Measurements from ENCODE around the gene CDC5L. TPM values are rescaled to one million over a fixed set of nuclear protein-coding genes. Genes with fewer than 3 reads are reported as not detected.

The CDC5L gene
- polyA plus RNA-seq, 3 donors, result 35.3 to 47.1 (median 39.3) TPM

DNA sequence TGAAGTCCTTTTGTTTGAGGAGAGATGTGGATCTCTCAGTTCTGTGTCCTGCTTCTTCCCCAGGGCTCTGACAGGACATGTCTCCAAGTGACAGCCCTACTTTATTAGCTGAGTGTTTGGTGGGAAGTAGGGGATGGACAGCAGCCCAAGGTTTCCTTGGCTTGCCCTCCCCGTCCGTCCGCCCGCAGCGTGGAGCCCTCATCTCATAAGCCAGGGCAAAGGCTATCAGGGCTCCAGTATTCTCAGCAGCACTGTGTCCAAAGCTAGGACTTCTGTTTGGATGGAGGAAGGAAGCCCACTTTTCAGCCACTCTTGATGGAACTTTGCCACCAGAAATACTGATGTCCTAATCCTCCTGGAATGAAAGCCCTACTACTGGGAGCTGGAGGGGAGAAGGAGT is 13.6 kb downstream of the CDC5L start:
- no peak for DNase-seq (ENCODE audit: extremely low read depth in 1 of 11, low read depth in 9 of 11, low spot score in 4 of 11)

DNA sequence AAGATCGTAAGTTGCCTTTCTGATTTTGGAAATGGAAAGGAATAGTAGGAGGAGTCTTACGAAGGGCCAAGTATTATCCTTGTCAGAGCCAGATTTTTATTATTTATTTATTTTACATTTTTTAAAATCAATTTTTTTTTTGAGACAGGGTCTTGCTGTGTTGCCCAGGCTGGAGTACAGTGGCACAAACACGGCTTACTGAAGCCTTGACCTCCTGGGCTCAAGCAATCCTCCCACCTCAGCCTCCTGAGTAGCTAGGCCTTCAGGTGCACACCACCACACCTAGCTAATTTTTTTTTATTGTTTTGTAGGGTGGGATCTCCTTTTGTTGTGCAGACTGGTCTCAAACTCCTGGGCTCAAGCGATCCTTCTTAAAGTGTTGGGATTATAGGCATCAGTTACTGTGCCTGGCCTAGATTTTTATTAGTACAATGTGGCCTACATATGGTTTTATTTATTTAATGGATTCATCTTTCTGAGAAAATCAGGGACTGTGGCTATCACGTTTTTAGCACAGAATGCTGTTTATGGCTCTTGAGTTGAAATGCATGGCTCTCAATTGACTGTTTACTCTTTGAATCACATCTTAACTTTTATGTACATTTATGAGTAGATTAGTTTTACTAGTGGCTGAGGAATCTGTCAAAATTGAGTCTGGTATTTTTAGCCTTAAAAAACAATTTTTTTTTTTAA is 16.7 kb downstream of the CDC5L start:
- no peak for DNase-seq (ENCODE audit: extremely low read depth in 1 of 11, low read depth in 9 of 11, low spot score in 4 of 11)

DNA sequence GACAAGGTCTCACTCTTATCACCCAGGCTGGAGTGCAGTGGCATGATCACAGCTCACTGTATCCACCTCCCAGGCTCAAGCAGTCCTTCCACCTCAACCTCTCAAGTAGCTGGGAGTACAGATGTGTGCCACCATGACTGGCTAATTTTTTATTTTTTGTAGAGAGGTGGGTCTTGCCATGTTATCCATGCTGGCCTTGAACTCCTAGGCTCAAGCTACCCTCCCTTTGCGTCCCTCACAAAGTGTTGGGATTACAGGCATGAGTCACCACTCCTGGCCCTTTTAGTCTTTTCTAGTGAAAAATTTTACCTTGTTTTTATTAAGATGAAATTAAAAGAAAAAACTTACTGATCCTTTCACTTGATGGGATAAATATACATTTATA is 17.2 kb downstream of the CDC5L start:
- DNase-seq (ENCODE audit: extremely low read depth in 1 of 11, low read depth in 9 of 11, low spot score in 4 of 11), result no peak

DNA sequence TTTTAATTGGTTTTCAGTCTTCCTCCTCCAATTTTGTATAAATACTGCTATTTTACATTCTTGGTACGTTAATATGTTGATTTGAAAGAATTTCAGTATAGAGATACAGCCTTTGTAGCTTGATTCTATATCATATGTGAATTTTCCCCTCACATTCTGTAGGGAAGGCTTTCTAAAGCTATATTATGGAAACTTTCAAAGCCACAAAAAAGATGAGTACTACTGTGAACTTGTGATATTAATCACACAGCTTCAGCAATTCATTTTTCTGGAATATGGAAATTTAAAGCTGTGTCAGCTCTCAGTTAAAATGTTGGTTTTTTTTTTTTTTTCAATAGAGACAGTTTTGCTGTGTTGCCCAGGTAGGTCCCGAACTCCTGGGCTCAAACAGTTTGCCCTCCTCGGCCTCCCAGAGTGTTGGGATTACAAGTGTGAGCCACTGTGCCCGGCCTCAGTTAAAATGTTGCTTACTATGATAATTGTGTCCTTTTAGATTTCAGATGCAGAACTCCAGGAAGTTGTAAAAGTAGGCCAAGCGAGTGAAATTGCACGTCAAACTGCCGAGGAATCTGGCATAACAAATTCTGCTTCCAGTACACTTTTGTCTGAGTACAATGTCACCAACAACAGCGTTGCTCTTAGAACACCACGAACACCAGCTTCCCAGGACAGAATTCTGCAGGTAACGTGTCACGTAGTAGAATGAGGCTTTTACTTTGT is 20.6 kb downstream of the CDC5L start:
- no peak for DNase-seq (ENCODE audit: extremely low read depth in 1 of 11, low read depth in 9 of 11, low spot score in 4 of 11)

DNA sequence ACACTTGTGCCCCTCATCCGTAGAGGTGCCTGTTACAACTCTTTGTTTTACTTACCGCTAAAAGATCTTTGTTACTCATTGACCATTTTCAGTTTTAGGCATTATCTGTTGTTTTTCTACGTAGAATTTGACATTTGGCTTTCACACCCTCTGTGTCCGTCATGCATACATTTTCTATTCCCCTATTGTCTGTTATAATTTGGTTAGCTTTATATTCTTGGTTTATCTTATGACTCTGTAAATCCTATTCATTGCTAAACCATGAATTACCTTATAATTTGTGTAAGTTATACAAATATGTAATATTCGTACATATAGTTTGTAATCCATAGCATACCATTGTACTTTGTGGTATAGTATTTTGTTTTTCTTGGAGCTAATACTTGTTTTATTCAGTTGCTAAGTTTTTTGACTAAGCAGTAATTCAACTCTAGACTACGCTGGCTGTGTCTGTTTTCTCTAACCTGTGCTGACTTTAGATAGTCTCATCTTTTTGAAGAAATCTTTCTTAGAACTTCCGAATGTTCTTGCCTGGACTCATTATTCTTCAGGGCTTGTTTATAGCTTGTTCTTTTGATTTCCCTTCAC is 21.8 kb downstream of the CDC5L start:
- DNase-seq (ENCODE audit: extremely low read depth in 1 of 11, low read depth in 9 of 11, low spot score in 4 of 11), result no peak

DNA sequence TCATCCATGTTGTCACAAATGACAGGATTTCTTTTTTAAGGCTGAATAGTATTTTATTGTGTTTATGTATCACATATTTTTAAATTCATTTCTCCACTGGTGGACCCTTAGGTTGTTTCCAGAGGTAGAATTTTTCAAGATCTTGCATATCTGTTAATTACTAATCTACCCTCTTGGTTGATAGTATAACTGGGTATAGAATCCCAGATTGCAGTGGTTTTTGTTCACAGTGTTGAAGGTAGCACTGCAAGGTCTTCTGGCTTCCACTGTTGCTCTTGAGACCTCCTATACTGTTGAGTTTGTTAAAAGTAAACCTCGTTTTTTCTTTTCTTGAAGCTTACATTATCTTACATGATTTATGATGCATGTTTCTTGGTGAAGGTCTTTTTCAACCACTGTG is 22.9 kb downstream of the CDC5L start:
- no peak for DNase-seq (ENCODE audit: extremely low read depth in 1 of 11, low read depth in 9 of 11, low spot score in 4 of 11)

DNA sequence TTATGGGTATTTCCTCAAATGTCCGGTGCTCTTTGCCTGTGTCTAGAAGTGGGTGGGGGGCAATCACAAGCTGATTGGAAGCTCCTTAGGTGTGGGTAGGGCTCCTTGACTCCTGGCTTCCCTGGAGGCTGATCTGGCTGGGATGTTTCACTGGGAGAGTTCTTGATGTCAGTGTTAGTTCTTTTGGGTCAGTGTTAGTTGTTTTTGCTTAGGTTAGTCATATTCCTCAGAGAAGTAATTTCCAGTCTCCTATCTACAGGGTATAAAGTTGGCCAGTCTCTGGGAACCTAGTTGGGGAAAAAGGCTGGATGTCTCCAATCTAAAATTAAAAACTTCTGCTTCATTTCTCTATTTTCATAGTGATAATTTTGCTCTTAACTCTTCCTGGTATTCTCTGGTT is 23.6 kb downstream of the CDC5L start:
- DNase-seq (ENCODE audit: extremely low read depth in 1 of 11, low read depth in 9 of 11, low spot score in 4 of 11), result no peak

DNA sequence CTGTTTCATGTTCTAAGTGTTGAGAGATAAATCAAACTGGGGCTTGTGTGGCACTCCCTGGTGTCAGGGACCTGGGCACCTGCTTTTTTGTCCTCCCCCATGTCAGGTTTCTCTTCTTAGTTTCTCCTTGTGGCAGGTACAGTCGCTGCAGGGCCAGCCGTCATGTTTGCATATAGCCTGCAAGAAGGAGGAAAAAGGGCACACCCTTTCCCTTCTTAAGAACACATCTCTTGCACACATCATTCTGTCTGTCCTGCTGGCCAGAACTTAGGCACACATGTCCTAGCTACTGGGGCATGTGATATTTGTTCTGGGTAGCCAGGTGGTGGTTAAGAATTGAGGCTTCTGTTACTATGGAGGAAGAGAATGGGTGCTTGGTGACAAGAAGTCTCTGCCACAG is 27.9 kb downstream of the CDC5L start:
- DNase-seq (ENCODE audit: extremely low read depth in 1 of 11, low read depth in 9 of 11, low spot score in 4 of 11), result no peak

DNA sequence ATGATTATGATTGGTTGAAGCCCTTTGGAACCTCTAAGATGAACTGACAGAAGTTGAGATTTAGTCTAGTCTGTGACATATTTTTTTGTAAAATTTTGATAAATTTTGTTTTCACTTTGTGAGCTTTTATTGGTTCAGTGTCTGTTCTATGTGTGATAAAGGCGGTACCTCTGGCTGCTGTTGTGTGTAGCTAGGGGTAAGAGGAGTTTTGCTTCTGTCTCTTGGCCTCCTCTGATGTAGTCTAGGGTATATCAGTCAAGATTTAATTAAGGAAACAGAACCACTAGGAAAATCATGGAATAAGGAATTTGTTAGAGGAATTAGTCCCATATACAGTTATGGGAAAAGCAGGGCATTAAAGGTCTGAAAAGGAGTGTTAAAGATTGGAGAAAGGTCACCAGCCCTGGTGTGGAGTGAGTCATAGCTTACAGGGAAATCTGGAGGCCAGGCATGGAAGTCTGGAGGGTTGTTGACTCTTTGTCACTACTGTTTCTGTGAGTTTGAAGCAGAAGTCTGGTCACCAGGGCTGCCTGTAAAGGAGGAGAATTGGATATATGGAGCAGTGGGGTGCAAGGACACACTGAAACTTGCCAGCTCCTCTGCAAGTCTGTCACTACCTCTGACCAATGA is 28.5 kb downstream of the CDC5L start:
- no peak for DNase-seq (ENCODE audit: extremely low read depth in 1 of 11, low read depth in 9 of 11, low spot score in 4 of 11)

DNA sequence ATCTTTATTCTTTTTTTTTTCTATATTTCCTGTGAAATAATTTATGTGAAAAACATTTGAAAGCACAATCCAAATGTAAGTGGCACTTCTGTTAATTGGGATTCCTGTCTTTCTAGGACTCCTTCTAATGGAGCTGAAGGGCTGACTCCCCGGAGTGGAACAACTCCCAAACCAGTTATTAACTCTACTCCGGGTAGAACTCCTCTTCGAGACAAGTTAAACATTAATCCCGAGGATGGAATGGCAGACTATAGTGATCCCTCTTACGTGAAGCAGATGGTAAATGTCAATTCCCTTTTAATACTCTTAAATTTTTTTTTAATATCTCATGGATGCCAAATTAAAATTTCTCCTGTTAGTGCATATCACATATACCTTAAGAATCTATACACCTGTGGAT is 35.0 kb downstream of the CDC5L start:
- DNase-seq (ENCODE audit: extremely low read depth in 1 of 11, low read depth in 9 of 11, low spot score in 4 of 11), result peak in 4 of 11 donors; percentile 14 to 43 (median 24)

DNA sequence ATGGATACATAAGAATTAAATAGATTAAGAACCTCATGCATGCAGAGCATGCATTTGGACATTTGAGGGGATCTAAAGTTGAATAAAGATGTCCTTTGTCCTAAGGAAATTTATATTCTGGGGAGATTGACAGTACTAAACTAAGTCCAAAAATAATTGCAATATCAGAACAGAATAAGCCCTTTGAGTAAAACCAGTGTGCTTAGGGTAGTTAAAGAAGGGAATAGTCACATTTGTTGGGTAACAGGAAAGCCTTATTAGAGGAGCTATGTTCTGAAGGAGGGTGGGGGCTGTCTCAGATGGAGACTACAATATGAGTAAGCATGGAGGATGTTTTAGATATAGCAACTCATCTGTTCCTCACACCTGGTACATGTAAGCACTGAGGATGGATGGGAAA is 35.8 kb downstream of the CDC5L start:
- DNase-seq (ENCODE audit: extremely low read depth in 1 of 11, low read depth in 9 of 11, low spot score in 4 of 11), result no peak

DNA sequence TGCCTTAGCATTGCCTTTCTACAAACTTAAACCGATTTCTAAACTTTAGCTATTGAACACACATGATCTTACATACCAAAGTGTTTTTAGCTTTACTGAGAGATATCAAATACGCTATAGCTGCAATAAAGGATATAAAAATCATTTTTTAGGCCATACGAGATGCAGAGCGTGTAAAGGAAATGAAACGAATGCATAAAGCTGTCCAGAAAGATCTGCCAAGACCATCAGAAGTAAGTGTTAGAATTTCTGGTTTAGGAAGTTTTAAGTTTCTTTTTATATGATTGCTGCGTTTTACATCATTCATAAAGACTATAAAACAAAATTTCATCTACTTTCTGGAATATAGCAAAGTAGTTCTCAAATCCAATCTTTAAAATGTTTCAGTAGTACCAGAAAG is 38.4 kb downstream of the CDC5L start:
- DNase-seq (ENCODE audit: extremely low read depth in 1 of 11, low read depth in 9 of 11, low spot score in 4 of 11), result no peak

DNA sequence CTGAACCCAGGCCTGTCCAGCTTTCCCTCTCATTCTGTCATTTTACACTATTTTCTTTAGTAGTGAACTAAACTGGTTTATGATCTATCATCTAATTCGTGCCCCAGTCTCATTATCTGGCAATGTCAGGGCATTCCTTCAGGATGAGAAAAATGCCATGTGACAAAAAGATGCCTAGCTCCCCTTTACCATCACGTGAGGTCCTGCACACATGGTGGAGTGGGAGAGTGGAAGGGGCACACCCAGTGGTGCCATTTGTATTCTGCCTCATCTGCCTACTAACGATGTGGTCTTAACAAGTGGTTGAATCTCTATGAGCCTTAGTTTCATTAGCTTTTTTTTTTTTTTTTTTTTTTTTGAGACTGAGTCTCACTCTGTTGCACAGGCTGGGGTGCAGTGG is 41.2 kb downstream of the CDC5L start:
- DNase-seq (ENCODE audit: extremely low read depth in 1 of 11, low read depth in 9 of 11, low spot score in 4 of 11), result no peak

DNA sequence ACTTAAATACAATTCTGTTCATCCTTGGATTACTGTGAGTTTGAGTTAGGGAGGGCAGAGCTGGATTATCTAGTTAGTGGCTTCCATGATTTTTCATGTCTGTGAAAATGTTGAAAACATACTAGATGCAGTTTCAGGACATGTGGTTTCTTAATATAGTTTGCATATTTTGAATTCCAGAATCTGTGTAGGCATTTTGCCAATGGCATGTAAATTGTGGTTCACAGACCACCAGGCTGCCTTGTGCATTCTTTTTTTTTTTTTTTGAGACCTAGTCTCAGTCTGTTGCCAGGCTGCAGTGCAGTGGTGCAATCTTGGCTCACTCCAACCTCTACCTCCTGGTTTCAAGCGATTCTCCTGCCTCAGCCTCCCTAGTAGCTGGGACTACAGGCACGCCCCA is 42.8 kb downstream of the CDC5L start:
- no peak for DNase-seq (ENCODE audit: extremely low read depth in 1 of 11, low read depth in 9 of 11, low spot score in 4 of 11)

DNA sequence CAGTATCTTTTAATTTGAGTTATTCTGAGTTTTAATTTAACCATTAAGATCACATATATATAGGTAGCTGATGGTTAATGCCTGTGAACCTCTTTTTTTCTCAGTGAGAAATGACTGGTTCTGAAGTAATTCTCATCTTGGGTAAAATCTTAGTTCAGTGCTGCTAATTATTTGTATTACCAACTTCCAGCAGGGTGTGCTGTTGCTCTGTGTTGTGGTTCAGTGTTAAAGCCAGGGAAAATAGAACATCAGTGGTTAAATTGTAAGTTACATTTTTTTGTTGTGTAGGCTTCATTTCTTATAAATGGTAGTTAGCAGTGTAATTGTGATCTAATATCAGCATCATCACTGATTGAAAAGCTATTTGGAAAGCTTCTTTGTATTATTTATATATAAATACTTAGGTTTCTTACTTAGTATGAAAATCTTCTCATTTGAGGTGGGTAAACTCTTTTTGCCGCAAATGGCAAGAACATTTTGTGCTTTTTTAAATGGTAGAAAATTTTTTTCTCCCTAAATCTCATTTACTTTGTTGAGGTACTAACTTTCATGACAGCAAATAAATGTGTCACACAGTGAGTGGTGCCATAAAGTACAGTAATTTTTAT is 43.7 kb downstream of the CDC5L start:
- DNase-seq (ENCODE audit: extremely low read depth in 1 of 11, low read depth in 9 of 11, low spot score in 4 of 11), result peak; percentile 16 to 59 (median 45)

DNA sequence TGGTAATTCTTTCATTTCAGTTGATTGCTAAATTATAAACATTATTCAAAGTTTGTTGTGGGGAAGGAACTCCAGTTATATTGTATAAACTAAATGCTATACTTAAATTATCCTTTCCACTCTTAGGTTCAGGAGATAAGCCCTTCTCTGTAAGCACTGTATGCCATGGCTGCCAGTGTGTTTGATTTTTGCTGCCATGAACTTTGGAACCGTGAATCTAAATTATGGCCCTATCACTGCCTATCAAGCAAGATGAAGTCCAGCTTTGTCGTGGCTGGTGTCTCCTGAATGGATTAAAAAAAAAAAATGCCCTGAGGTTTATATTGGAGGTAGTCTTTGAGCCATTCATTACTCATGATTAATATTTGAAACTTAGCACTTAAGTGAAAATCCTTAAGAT is 44.7 kb downstream of the CDC5L start:
- DNase-seq (ENCODE audit: extremely low read depth in 1 of 11, low read depth in 9 of 11, low spot score in 4 of 11), result no peak

DNA sequence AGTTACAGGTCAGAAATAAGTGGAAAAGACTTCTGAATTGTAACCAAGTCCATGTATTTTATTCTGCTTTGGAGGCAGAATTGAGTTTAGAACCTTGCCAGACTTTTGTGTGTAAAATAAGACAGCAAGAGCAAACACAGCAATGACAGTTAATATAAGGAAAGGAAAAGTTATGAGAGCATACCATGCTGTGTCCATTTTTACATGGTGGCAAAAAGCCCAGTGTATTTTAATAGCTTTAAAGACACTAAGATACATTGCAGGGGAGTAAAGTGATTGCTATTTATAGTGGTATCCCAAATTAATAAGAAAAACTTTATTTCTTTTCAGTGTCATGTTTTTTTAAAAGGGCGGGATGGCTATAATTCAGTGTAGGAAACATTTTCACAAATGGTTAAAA is 45.2 kb downstream of the CDC5L start:
- DNase-seq (ENCODE audit: extremely low read depth in 1 of 11, low read depth in 9 of 11, low spot score in 4 of 11), result no peak

DNA sequence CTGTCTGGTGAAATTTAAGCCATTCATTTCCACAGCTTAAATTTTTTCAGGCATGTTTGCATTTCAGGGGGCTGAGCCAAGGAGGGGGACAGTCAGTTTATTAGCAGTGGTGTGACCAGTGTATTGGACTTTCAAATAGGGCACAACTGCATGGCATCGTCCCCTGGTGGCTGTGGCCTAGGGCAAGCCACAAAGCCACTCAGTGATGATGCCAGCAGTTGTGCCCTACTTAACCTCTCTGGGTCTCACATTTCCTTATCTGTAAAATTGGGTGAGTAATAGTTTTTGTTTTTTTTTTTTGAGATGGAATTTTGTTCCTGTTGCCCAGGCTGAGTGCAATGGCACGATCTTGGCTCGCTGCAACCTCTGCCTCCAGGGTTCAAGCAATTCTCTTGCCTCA is 48.0 kb downstream of the CDC5L start:
- DNase-seq (ENCODE audit: extremely low read depth in 1 of 11, low read depth in 9 of 11, low spot score in 4 of 11), result no peak

DNA sequence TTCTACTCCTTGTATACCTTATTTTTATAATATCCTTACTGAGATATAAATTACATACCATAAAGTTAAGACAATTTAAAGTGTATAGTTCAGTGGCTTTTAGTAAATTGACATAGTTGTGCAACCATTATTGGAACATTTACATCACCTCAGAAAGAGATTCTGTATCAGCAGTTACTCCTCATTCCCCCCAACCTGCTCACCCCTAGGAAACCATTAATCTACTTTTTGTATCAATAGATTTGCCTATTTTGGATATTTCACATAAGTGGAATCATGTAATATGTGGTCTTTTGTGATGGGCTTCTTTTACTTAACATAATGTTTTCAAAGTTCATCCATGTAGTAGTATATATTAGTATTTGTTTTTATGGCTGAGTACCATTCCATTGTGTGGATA is 51.3 kb downstream of the CDC5L start:
- DNase-seq (ENCODE audit: extremely low read depth in 1 of 11, low read depth in 9 of 11, low spot score in 4 of 11), result no peak
